Cardiac muscle cell (in vitro differentiated cells and primary cell): Measurements from ENCODE around the gene CHST10. TPM values are rescaled to one million over a fixed set of nuclear protein-coding genes. Genes with fewer than 3 reads are reported as not detected.

Experiments
- DNase-seq, 2 donors: peaks; one replicate each; pipeline versions ENCODE4 v3.0.0 to v3.0.0-alpha.2; 2010 to 2017; ENCODE audit warnings: low read depth in 1 of 2, low spot score in 1 of 2
- H3K27ac ChIP-seq: fragments of 200-600 bp; sonication (generic); 2 replicates; pipeline ENCODE4 v1.5.1; 2016
- H3K27me3 ChIP-seq: fragments of 200-600 bp; sonication (generic); 2 replicates; pipeline ENCODE4 v1.6.0; 2016; ENCODE audit warnings: control low read depth
- H3K36me3 ChIP-seq: fragments of 200-600 bp; sonication (generic); 2 replicates; pipeline ENCODE4 v1.5.1; 2016; ENCODE audit warnings: control low read depth
- H3K4me1 ChIP-seq: fragments of 200-600 bp; sonication (generic); 2 replicates; pipeline ENCODE4 v1.8.1; 2017; ENCODE audit warnings: low read depth, mild to moderate bottlenecking, mixed run types
- H3K4me3 ChIP-seq: fragments of 200-600 bp; sonication (generic); 2 replicates; pipeline ENCODE4 v1.5.1; 2016; ENCODE audit warnings: mild to moderate bottlenecking
- H3K9me3 ChIP-seq: fragments of 200-600 bp; sonication (generic); 2 replicates; pipeline ENCODE4 v1.5.1; 2017; ENCODE audit warnings: low read depth, mild to moderate bottlenecking, control low read depth
- CTCF ChIP-seq: IDR thresholded peaks from 2 replicates; pipeline ENCODE4 v1.5.1; 2012; ENCODE audit warnings: low read depth, mild to moderate bottlenecking, low read length
- polyA plus RNA-seq: library from polyadenylated mRNA; unstranded; fragments of >200 nt; fragmentation: Nextera tagmentation; extraction: Ambion mirVana; gene quantifications from 2 replicates; pipeline ENCODE4 v1.2.1, GENCODE V29; 2016
- total RNA-seq: library from RNA; depleted of rRNA; stranded (reverse); fragments of >200 nt; gene quantifications from 2 replicates; pipeline ENCODE4 v1.2.3, GENCODE V29; 2016

The CHST10 gene
- total and polyA plus RNA-seq, 2 experiments from 2014 or later = 21.0 to 22.2 TPM

GRCh38 chr2:100446696-100447095 lies 29.2 kb upstream of the CHST10 start:
- no peak overlapping the region for H3K27ac ChIP-seq
- DNase-seq = no peak
- no peaks in the 10 kb centered on the region for H3K9me3 ChIP-seq
- no peaks in the 10 kb centered on the region for H3K36me3 ChIP-seq
- H3K27me3 ChIP-seq = no peaks in the 10 kb centered on the region
- no peaks in the 10 kb centered on the region for H3K4me1 ChIP-seq
- no peak overlapping the region for H3K4me3 ChIP-seq
- no peak for TF ChIP-seq CTCF

- Histone ChIP-seq H3K27me3 (no peaks in the 10 kb centered on the region), H3K4me1 (no peaks in the 10 kb centered on the region), H3K36me3 (no peaks in the 10 kb centered on the region), H3K4me3 (no peak overlapping the region), H3K9me3 (no peaks in the 10 kb centered on the region), H3K27ac (no peak overlapping the region)
- TF ChIP-seq CTCF = no peak
- DNase-seq = no peak
Observed at GRCh38 chr2:100437751-100438150, 20.3 kb upstream of the CHST10 start.

GRCh38 chr2:100429726-100430125 lies 12.3 kb upstream of the CHST10 start:
- no peak for TF ChIP-seq CTCF
- H3K27ac ChIP-seq = no peak overlapping the region
- no peak for DNase-seq
- H3K4me1 ChIP-seq = no peaks in the 10 kb centered on the region
- no peaks in the 10 kb centered on the region for H3K27me3 ChIP-seq
- no peaks in the 10 kb centered on the region for H3K9me3 ChIP-seq
- H3K4me3 ChIP-seq = no peak overlapping the region
- no peaks in the 10 kb centered on the region for H3K36me3 ChIP-seq

GRCh38 chr2:100427627-100428258 lies 10.3 kb upstream of the CHST10 start:
- peak; percentile 53 for TF ChIP-seq CTCF
- no peaks in the 10 kb centered on the region for H3K9me3 ChIP-seq
- H3K27me3 ChIP-seq = no peaks in the 10 kb centered on the region
- H3K4me1 ChIP-seq = no peaks in the 10 kb centered on the region
- no peak overlapping the region for H3K4me3 ChIP-seq
- H3K27ac ChIP-seq = no peak overlapping the region
- H3K36me3 ChIP-seq = no peaks in the 10 kb centered on the region
- DNase-seq = peak; percentile 62 to 64

- H3K36me3 ChIP-seq = no peaks in the 10 kb centered on the region
- no peak overlapping the region for H3K4me3 ChIP-seq
- H3K9me3 ChIP-seq = no peaks in the 10 kb centered on the region
- DNase-seq = no peak
- no peak overlapping the region for H3K27ac ChIP-seq
- no peaks in the 10 kb centered on the region for H3K4me1 ChIP-seq
- no peak for TF ChIP-seq CTCF
- H3K27me3 ChIP-seq = no peaks in the 10 kb centered on the region
Observed at GRCh38 chr2:100427111-100427510, 9.6 kb upstream of the CHST10 start.
